DMS53 (cell line): Measurements from ENCODE around the gene LILRB3.
"Not testable (repeated sequence)": the region's sequence is repeated elsewhere in the genome, so short reads cannot be mapped to it uniquely, and the experiment has no call there.

Source experiments
- DNase-seq: peaks from one replicate; lab custom pipeline; 2025; lab: John Stamatoyannopoulos, UW

The LILRB3 gene

GRCh38 chr19:54222474-54223276 is at the start of gene LILRB3:
Gene LILRB3, minus strand, starts transcription at chr19:54223007. Its CDS starts 31 bp downstream, at chr19:54222976.
- DNase-seq, result not testable (repeated sequence)

GRCh38 chr19:54272181-54272580 is 49.4 kb upstream of the LILRB3 start:
- DNase-seq, result not testable (repeated sequence)

GRCh38 chr19:54271587-54271986 is 48.8 kb upstream of the LILRB3 start:
- DNase-seq, result not testable (repeated sequence)

- DNase-seq, result no peak
These were observed 48.3 kb upstream of the LILRB3 start for GRCh38 chr19:54271106-54271505.

- DNase-seq, result no peak
These were observed 46.1 kb upstream of the LILRB3 start for GRCh38 chr19:54268936-54269335.

GRCh38 chr19:54266133-54266532 is 43.3 kb upstream of the LILRB3 start:
- DNase-seq, result peak; percentile 80

GRCh38 chr19:54262470-54262869 is 39.7 kb upstream of the LILRB3 start:
- DNase-seq, result no peak

- no peak for DNase-seq
These were observed 39.3 kb upstream of the LILRB3 start for GRCh38 chr19:54262066-54262465.

- no peak for DNase-seq
These were observed 34.3 kb upstream of the LILRB3 start, which contains the start of gene LILRB5 for GRCh38 chr19:54257116-54257480. Gene LILRB5, minus strand, starts transcription at chr19:54257273. Its CDS starts 80 bp downstream, at chr19:54257193.

GRCh38 chr19:54256250-54257115 is 33.7 kb upstream of the LILRB3 start:
- DNase-seq, result no peak

GRCh38 chr19:54255105-54255775 is 32.4 kb upstream of the LILRB3 start:
- DNase-seq, result no peak

- no peak for DNase-seq
These were observed 31.5 kb upstream of the LILRB3 start for GRCh38 chr19:54254195-54254906.

- DNase-seq, result no peak
These were observed 30.8 kb upstream of the LILRB3 start for GRCh38 chr19:54253331-54254194.

GRCh38 chr19:54252845-54253244 is 30.0 kb upstream of the LILRB3 start:
- no peak for DNase-seq

GRCh38 chr19:54252243-54252642 is 29.4 kb upstream of the LILRB3 start:
- no peak for DNase-seq

GRCh38 chr19:54248016-54248601 is 25.3 kb upstream of the LILRB3 start:
- no peak for DNase-seq

GRCh38 chr19:54247106-54247930 is 24.5 kb upstream of the LILRB3 start:
- no peak for DNase-seq

- DNase-seq, result no peak
These were observed 23.1 kb upstream of the LILRB3 start for GRCh38 chr19:54245936-54246335.

GRCh38 chr19:54243809-54244208 is 21.0 kb upstream of the LILRB3 start:
- not testable (repeated sequence) for DNase-seq
